HepG2 (cell line): Measurements from ENCODE around the gene EZH1. TPM values are rescaled to one million over a fixed set of nuclear protein-coding genes. Genes with fewer than 3 reads are reported as not detected.
A peak's percentile ranks its signal among the peaks of the same experiment; 100 is the strongest.

Experiments
- ARID2 ChIP-seq: sonication (generic); formaldehyde crosslinking; IDR thresholded peaks from 2 replicates; pipeline ENCODE4 v1.8.1; 2022; ENCODE audit warnings: mild to moderate bottlenecking, missing genetic modification reagents, borderline replicate concordance
- BRD4 ChIP-seq: sonication (generic); formaldehyde crosslinking; IDR thresholded peaks from 2 replicates; pipeline ENCODE4 v1.4.0; 2020; ENCODE audit warnings: missing genetic modification reagents
- CBFB ChIP-seq: sonication (generic); formaldehyde crosslinking; IDR thresholded peaks from 2 replicates; pipeline ENCODE4 v1.4.0; 2020; ENCODE audit warnings: missing genetic modification reagents
- CENPT ChIP-seq: sonication (generic); formaldehyde crosslinking; IDR thresholded peaks from 2 replicates; pipeline ENCODE4 v1.8.0; 2022; ENCODE audit warnings: low read depth, mild to moderate bottlenecking, moderate library complexity, missing genetic modification reagents
- CHCHD3 ChIP-seq: sonication (generic); formaldehyde crosslinking; IDR thresholded peaks from 2 replicates; pipeline ENCODE4 v1.8.0; 2022; ENCODE audit warnings: mild to moderate bottlenecking, missing genetic modification reagents, moderate library complexity
- CREM ChIP-seq, 2 experiments: sonication (generic) in 1 of 2; formaldehyde crosslinking in 1 of 2; IDR thresholded peaks; 2 replicates each; pipeline versions ENCODE4 v1.4.0 to v1.6.1; 2016 to 2020; ENCODE audit warnings: antibody characterized with exemption in 1 of 2, mild to moderate bottlenecking in 1 of 2, missing genetic modification reagents in 1 of 2
- ETV6 ChIP-seq: sonication (generic); formaldehyde crosslinking; conservative IDR thresholded peaks from 2 replicates; pipeline ENCODE4 v1.4.0; 2020; ENCODE audit warnings: missing genetic modification reagents
- HOMEZ ChIP-seq: IDR thresholded peaks from 2 replicates; pipeline ENCODE4 v1.6.1; 2016; ENCODE audit warnings: low read depth
- KLF12 ChIP-seq: sonication (generic); formaldehyde crosslinking; IDR thresholded peaks from 2 replicates; pipeline ENCODE4 v1.4.0; 2020; ENCODE audit warnings: missing genetic modification reagents, borderline replicate concordance
- NFE2L2 ChIP-seq: fragments of 150-350 bp; IDR thresholded peaks from 2 replicates; pipeline ENCODE4 v1.6.1; 2014; ENCODE audit warnings: low read length
- NFIC ChIP-seq: IDR thresholded peaks from 2 replicates; pipeline ENCODE4 v1.6.1; 2012; ENCODE audit warnings: mild to moderate bottlenecking, low read length, inconsistent platforms
- TGIF2 ChIP-seq: IDR thresholded peaks from 2 replicates; pipeline ENCODE4 v1.6.1; 2016; ENCODE audit warnings: control low read depth, missing compliant biosample characterization
- TRIM24 ChIP-seq: sonication (generic); formaldehyde crosslinking; IDR thresholded peaks from 2 replicates; pipeline ENCODE4 v1.8.0; 2022; ENCODE audit warnings: mild to moderate bottlenecking, missing genetic modification reagents
- USF2 ChIP-seq, 2 experiments: sonication (generic) in 1 of 2; formaldehyde crosslinking in 1 of 2; IDR thresholded peaks; 2 replicates each; pipeline versions ENCODE4 v1.5.1 to v1.6.1; 2011 to 2020; ENCODE audit warnings: borderline replicate concordance in 1 of 2, low read depth in 1 of 2, low read length in 1 of 2, mild to moderate bottlenecking in 1 of 2, missing genetic modification reagents in 1 of 2, moderate library complexity in 1 of 2
- XBP1 ChIP-seq: sonication (generic); formaldehyde crosslinking; IDR thresholded peaks from 2 replicates; pipeline ENCODE4 v1.5.0; 2020; ENCODE audit warnings: missing genetic modification reagents
- ZNF253 ChIP-seq: sonication (generic); formaldehyde crosslinking; IDR thresholded peaks from 2 replicates; pipeline ENCODE4 v1.8.0; 2022; ENCODE audit warnings: mild to moderate bottlenecking, missing genetic modification reagents, borderline replicate concordance
- ZNF629 ChIP-seq: sonication (generic); formaldehyde crosslinking; conservative IDR thresholded peaks from 2 replicates; pipeline ENCODE4 v1.5.0; 2020; ENCODE audit warnings: missing genetic modification reagents
- ZNF768 ChIP-seq: sonication (generic); formaldehyde crosslinking; IDR thresholded peaks from 2 replicates; pipeline ENCODE4 v1.4.0; 2020; ENCODE audit warnings: missing genetic modification reagents
- polyA plus RNA-seq, 8 experiments: library from polyadenylated mRNA; depleted of rRNA in 3 of 8; stranded (reverse) in 7 of 8; unstranded in 1 of 8; fragments of >200 nt; fragmentation: Illumina TruSeq in 4 of 8; extraction: Trizol in 4 of 8; gene quantifications; 2 replicates each; pipeline versions ENCODE4 v1.2.1 to v1.2.3, GENCODE V29; 2011 to 2016; ENCODE audit warnings: low read depth in 4 of 8, missing spikeins in 1 of 8, mixed read lengths in 1 of 8; ENCODE audit not compliant: insufficient read depth in 1 of 8
- total RNA-seq, 5 experiments: library from RNA; depleted of rRNA; stranded (reverse); fragments of >200 nt; fragmentation: Illumina TruSeq; extraction: Trizol; gene quantifications; 2 replicates each; pipeline ENCODE4 v1.2.3, GENCODE V29; 2016; ENCODE audit warnings: low read depth in 1 of 5
- TF ChIP-seq, protein P1 (sequence below): sonication (generic); formaldehyde crosslinking; conservative IDR thresholded peaks from 2 replicates; pipeline ENCODE4 v1.4.0; 2020; ENCODE audit warnings: missing genetic modification reagents
- TF ChIP-seq, protein P2 (sequence below): sonication (generic); formaldehyde crosslinking; IDR thresholded peaks from 2 replicates; pipeline ENCODE4 v1.5.1; 2020; ENCODE audit warnings: mild to moderate bottlenecking, missing genetic modification reagents

Gene EZH1
- total and polyA plus RNA-seq, 2 of the 13 experiments (the other 11 are each of a cell fraction or from before 2014, with no cell fraction given): 11.6 to 24.0 TPM

GRCh38 chr17:42676424-42677011 lies 68.3 kb downstream of the EZH1 start, which contains the start of gene PLEKHH3 (continued):
- TF ChIP-seq XBP1 (CRISPR knock-in tag): peak; percentile 31; the same call in 1 of the 2 replicates
- TF ChIP-seq KLF12 (CRISPR knock-in tag): peak; percentile 83; the same call in 1 of the 2 replicates
- peak; percentile 25; the same call in 1 of the 2 replicates for TF ChIP-seq ZNF768
- TF ChIP-seq CENPT (CRISPR knock-in tag): 0 out of 2 replicates have a peak, but pooled peaks have one; percentile 47
- TF ChIP-seq HOMEZ (CRISPR knock-in tag): no peak
- TF ChIP-seq ETV6 (CRISPR knock-in tag): no peak; the same call in 1 of the 2 replicates
- TF ChIP-seq, protein P1, sequence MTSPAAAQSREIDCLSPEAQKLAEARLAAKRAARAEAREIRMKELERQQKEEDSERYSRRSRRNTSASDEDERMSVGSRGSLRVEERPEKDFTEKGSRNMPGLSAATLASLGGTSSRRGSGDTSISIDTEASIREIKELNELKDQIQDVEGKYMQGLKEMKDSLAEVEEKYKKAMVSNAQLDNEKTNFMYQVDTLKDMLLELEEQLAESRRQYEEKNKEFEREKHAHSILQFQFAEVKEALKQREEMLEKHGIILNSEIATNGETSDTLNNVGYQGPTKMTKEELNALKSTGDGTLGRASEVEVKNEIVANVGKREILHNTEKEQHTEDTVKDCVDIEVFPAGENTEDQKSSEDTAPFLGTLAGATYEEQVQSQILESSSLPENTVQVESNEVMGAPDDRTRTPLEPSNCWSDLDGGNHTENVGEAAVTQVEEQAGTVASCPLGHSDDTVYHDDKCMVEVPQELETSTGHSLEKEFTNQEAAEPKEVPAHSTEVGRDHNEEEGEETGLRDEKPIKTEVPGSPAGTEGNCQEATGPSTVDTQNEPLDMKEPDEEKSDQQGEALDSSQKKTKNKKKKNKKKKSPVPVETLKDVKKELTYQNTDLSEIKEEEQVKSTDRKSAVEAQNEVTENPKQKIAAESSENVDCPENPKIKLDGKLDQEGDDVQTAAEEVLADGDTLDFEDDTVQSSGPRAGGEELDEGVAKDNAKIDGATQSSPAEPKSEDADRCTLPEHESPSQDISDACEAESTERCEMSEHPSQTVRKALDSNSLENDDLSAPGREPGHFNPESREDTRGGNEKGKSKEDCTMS (CRISPR knock-in tag): no peak
- TF ChIP-seq ZNF629 (CRISPR knock-in tag): no peak
- TF ChIP-seq BRD4 (CRISPR knock-in tag): peak; percentile 79
- no peak for TF ChIP-seq NFIC
- TF ChIP-seq, protein P2, sequence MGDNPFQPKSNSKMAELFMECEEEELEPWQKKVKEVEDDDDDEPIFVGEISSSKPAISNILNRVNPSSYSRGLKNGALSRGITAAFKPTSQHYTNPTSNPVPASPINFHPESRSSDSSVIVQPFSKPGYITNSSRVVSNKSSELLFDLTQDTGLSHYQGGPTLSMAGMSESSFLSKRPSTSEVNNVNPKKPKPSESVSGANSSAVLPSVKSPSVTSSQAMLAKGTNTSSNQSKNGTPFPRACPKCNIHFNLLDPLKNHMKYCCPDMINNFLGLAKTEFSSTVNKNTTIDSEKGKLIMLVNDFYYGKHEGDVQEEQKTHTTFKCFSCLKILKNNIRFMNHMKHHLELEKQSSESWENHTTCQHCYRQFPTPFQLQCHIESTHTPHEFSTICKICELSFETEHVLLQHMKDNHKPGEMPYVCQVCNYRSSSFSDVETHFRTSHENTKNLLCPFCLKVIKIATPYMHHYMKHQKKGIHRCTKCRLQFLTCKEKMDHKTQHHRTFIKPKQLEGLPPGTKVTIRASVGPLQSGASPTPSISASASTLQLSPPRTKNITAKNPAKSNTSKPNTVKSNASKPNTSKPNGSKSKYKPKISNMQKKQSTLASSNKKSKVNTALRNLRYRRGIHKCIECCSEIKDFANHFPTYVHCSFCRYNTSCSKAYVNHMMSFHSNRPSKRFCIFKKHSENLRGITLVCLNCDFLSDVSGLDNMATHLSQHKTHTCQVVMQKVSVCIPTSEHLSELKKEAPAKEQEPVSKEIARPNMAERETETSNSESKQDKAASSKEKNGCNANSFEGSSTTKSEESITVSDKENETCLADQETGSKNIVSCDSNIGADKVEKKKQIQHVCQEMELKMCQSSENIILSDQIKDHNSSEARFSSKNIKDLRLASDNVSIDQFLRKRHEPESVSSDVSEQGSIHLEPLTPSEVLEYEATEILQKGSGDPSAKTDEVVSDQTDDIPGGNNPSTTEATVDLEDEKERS (CRISPR knock-in tag): no peak
- TF ChIP-seq ARID2: no peak
- no peak for TF ChIP-seq USF2 (IDR thresholded peaks at IDR 0.05; ENCODE audit: low read depth, low read length)
- TF ChIP-seq USF2 (CRISPR knock-in tag; IDR thresholded peaks at IDR 0.05; ENCODE audit: borderline replicate concordance): no peak
- peak; percentile 17; the same call in 1 of the 2 replicates for TF ChIP-seq CBFB (CRISPR knock-in tag)
- no peak for TF ChIP-seq NFE2L2
- TF ChIP-seq CHCHD3 (CRISPR knock-in tag): no peak
- no peak for TF ChIP-seq CREM (IDR thresholded peaks at IDR 0.05)
- no peak for TF ChIP-seq CREM (CRISPR knock-in tag; IDR thresholded peaks at IDR 0.05)
- no peak for TF ChIP-seq TRIM24
- no peak for TF ChIP-seq ZNF253 (CRISPR knock-in tag)
- peak; percentile 77; the same call in 1 of the 2 replicates for TF ChIP-seq TGIF2 (CRISPR knock-in tag)
